ENCODE data around the gene TMEM88.

DNA sequence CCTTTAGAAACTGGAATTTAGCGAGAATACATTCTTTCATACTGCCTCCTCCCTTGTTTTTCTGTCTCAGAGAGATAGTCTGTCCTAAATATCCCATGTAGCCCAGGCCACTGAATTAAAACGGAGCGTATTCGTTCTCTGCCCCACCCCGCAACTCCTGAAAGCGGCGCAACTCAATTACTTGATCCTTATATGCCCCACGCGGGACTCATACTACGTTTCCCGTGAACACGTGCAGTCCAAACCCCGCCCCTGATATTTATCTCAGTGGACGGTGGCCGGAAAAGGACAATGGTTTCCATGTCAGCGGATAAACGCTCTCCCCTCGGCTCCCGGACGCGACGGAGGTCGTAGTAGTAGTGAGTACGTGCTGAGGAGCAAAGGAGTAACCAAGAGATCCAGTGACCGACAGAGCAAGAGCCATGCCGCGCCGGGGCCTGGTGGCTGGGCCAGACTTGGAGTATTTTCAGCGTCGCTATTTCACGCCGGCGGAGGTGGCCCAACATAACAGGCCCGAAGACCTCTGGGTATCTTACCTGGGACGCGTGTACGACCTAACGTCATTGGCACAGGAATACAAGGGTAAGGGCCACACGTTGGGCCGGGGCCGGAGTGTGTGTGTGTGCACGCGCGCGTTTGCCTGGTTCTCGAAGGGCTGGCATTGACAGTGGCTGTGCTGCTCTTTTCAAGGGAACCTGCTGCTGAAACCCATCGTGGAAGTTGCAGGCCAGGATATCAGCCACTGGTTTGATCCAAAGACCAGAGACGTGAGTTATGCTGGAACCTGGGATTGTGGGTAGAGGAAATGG is 3.1 kb downstream of the TMEM88 start, which contains the start of gene CYB5D1:
- TF ChIP-seq, protein P1, sequence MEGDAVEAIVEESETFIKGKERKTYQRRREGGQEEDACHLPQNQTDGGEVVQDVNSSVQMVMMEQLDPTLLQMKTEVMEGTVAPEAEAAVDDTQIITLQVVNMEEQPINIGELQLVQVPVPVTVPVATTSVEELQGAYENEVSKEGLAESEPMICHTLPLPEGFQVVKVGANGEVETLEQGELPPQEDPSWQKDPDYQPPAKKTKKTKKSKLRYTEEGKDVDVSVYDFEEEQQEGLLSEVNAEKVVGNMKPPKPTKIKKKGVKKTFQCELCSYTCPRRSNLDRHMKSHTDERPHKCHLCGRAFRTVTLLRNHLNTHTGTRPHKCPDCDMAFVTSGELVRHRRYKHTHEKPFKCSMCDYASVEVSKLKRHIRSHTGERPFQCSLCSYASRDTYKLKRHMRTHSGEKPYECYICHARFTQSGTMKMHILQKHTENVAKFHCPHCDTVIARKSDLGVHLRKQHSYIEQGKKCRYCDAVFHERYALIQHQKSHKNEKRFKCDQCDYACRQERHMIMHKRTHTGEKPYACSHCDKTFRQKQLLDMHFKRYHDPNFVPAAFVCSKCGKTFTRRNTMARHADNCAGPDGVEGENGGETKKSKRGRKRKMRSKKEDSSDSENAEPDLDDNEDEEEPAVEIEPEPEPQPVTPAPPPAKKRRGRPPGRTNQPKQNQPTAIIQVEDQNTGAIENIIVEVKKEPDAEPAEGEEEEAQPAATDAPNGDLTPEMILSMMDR (IDR thresholded peaks at IDR 0.05; ENCODE audit: low read length) = no peak
- TF ChIP-seq EZH2phosphoT487 (IDR thresholded peaks at IDR 0.05; ENCODE audit: low read length) (no peak), EZH2 (optimal IDR thresholded peaks at IDR 0.05; ENCODE audit: low read depth, low read length) (no peak)
